Kasumi-1 (cell line): ENCODE data around the gene AP4M1.

ENCODE experiments used
- DNase-seq, 2 experiments: peaks; one replicate each; lab custom pipeline; 2025; lab: John Stamatoyannopoulos, UW

The AP4M1 gene

GRCh38 chr7:100087055-100087750, 14.2 kb upstream of the AP4M1 start:
- no peak for DNase-seq

GRCh38 chr7:100088095-100088620, 13.3 kb upstream of the AP4M1 start:
- no peak for DNase-seq

- peak; percentile 36 to 54 for DNase-seq
These were observed 12.6 kb upstream of the AP4M1 start, which contains the start of gene COPS6 for GRCh38 chr7:100088621-100089457. TSS of gene COPS6 (plus strand) at chr7:100088969. CDS start at chr7:100088991, 22 bp downstream.

GRCh38 chr7:100089458-100090196, 11.8 kb upstream of the AP4M1 start:
- no peak for DNase-seq

GRCh38 chr7:100090527-100091410, 10.7 kb upstream of the AP4M1 start:
- DNase-seq = no peak

GRCh38 chr7:100091411-100092181, 9.8 kb upstream of the AP4M1 start:
- DNase-seq = peak in 1 of 2 experiments; percentile 17

GRCh38 chr7:100093054-100093453, 8.4 kb upstream of the AP4M1 start:
- DNase-seq = no peak

GRCh38 chr7:100093498-100093897, 7.9 kb upstream of the AP4M1 start:
- no peak for DNase-seq

GRCh38 chr7:100093925-100094486, 7.4 kb upstream of the AP4M1 start:
- no peak for DNase-seq

- DNase-seq = no peak
These were observed 6.2 kb upstream of the AP4M1 start for GRCh38 chr7:100095289-100095688.

- no peak for DNase-seq
These were observed 5.7 kb upstream of the AP4M1 start for GRCh38 chr7:100095704-100096103.

- DNase-seq = no peak
These were observed 2.5 kb upstream of the AP4M1 start for GRCh38 chr7:100098913-100099312.

- no peak for DNase-seq
These were observed 2.0 kb upstream of the AP4M1 start for GRCh38 chr7:100099452-100099851.

GRCh38 chr7:100100420-100101015, 925 bp upstream of the AP4M1 start:
- peak; percentile 88 to 89 for DNase-seq

- DNase-seq = no peak
These were observed 1.8 kb downstream of the AP4M1 start for GRCh38 chr7:100102950-100103840.

- no peak for DNase-seq
These were observed 4.1 kb downstream of the AP4M1 start for GRCh38 chr7:100105534-100105933.

- DNase-seq = no peak
These were observed 5.2 kb downstream of the AP4M1 start for GRCh38 chr7:100106633-100107032.

- no peak for DNase-seq
These were observed 5.8 kb downstream of the AP4M1 start for GRCh38 chr7:100107125-100107737.
